Hypothalamus (tissue), 51 donors: ENCODE results near the gene TUBGCP5.

Experiments
- DNase-seq, 51 donors: peaks; one replicate each; lab custom pipeline; 2025; lab: John Stamatoyannopoulos, UW

The TUBGCP5 gene

DNA sequence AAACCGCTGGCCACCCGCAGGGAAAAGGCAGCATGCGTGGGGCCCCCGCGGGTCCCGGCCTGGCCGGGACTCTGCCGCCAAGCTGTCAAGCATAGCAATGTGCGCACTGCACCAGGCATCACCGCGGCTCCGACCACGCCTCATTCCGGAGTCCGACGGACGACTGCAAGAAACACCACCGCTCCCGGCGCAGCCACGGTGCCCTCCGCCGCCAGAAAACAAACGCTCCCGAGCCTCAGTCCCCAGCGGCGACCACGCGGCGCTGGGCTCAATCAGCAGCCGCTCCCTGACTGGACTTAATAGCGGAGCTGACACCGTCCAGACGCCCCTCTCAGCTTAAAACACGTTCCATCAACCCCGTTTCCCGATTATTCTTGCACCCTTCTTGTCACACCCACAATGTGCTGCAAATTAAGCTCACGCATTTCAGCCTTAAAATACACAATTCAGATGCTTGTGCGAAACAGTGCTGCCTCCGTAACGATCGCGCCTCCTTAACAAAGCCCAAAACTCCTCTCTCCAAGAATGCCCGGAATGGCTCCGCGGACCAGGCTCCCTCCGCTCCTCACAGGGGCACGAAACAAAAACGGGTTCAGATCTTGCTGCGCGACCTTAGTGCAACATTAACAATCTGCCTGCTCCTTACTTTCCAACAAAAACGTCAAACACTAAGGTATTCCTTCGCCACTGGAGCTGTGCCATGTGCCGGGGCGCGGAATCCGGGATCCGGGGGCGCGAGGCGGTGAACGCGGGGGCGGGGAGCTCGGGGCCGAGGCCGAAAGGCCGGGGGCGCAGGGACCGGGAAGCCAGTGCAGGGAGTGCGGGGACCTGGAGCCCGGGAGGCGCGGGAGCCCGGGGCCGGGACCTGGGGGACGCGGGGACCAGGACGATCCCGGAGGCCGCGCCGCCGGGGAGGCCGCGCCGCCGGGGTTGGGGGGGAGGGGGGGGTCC is 59.9 kb downstream of the TUBGCP5 start:
- peak in 7 of 51 donors; percentile 14 to 50 (median 30) for DNase-seq

- no peak for DNase-seq
Observed at GRCh38 chr15:22978691-22979237, 60.6 kb downstream of the TUBGCP5 start.

DNA sequence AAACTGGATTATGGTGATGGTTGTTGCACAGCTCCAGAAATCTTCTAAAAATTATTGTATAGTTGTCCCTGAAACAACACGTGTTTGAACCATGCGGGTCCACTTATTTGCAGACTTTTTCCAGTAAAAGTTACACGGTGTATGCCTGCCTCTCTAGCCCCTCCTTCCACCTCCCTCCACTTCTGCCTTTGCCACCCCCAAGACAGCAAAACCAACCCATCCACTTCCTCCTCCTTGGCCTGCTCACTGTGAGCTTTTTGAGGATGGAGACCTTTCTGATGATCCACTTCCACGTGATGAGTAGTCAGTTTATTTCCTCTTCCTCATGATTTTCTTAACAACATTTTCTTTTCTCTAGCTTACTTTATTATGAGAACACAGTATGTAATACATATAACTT is 64.6 kb downstream of the TUBGCP5 start:
- no peak for DNase-seq

- DNase-seq, result no peak
Observed at GRCh38 chr15:22973987-22974386, 65.4 kb downstream of the TUBGCP5 start.

GRCh38 chr15:22973286-22973685 is 66.1 kb downstream of the TUBGCP5 start:
- DNase-seq, result no peak

GRCh38 chr15:22969489-22969888 is 69.9 kb downstream of the TUBGCP5 start:
- DNase-seq, result no peak

DNA sequence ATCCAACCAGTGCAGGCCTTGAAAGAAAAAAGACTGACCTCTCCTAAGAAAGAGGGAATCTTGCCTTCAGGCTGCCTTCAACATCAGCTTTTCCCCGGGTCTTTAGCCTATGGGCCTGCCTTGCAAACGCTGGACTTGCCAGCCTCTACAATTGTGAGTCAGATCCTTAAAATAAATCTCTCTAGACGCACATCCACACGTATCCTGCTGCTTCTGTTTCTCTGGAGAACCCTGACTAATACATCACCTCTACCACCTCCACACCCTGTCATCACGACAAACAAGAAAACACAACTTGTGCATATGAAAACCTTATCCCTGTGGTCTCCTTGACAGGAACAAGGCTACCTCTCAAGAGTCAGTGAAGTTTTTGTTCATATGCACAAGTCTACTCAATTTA is 71.0 kb downstream of the TUBGCP5 start:
- no peak for DNase-seq

- no peak for DNase-seq
Observed at GRCh38 chr15:22967084-22967770, 72.1 kb downstream of the TUBGCP5 start.

DNA sequence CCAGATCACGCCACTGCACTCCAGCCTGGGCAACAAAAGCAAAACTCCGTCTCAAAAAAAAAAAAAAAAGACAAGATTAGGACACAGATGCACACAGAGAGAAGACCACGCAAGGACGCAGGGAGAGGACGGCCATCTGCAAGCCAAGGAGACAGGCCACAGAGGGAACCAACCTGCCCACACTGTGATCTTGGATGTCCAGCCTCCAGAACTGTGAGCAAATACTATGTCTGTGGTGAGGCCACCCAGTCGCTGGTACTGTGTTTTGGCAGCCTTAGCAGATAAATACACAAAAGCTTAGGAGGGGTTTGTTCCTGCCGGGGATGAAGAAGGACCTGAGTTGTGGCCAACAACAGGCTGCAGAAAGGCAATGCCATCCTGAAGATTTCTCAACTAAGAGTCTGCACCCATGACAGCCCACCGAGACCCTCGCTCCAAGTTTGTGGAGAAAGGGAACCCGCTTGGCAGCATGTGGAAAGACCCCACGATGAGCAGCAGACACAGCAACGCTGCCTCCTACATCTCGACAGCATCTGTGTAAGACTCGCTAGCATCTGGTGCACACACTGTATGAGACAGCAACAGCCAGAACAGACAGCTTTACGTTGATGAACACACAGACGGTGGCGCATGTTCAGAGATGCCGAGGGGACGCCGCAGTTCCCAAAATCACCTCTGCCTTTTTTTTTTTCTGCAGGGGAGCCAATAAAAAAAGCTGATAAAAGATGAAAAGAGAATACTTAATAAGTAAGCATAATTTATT is 72.9 kb downstream of the TUBGCP5 start:
- DNase-seq, result no peak

DNA sequence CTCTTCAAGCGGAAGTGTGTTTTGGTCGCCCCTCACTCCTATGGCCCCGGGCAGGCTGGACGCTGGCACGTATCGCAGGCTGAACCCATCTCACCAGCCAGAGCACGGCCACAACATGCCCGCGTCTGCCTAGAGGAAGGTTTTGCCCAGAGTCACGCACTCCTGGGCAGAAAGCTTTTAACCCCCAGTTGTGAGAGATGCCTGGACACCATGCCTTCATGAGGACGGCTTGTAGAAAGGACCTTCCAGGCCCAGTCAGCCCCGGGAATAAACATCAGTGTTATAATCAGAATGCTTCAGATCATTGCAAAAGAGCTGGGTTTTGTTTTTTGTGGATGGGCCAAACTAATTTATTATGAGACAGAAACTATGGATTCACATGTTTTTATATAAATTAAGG is 75.7 kb downstream of the TUBGCP5 start:
- no peak for DNase-seq

DNA sequence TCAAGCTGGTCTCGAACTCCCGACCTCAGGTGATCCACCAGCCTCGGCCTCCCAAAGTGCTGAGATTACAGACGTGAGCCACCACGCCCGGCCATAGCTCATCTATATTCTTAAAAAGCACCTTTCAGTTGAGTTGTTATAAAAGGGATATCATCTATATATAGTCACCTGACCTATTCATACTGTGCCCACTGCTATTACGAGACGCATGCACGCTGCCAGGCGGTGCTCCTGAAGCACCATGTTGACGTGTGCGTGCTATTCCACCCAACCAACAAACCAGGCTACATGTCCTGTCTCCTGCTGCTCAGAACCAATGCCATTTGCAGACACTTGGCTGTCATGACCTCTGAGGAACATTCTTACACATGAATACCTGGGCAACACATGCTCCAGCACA is 76.8 kb downstream of the TUBGCP5 start:
- DNase-seq, result no peak

DNA sequence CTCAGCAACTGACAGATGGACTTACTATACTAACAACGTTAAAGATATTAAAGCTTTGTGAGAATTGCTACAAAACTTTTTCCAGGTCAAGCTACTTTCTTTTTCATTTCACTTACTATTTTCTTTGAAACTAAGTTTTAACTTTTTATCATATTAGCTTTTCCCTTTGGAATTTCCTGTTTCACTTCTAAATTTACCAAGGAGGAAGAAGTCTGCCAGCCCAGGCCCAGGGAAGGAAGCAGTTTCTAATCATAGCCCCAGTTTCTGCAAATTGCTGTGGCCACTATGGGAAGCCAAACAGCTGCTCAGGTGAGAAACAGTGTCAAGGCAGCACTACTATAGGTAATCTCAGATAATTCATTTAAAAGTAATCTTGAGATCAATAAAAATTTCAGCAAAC is 77.6 kb downstream of the TUBGCP5 start:
- no peak for DNase-seq

GRCh38 chr15:22960556-22960955 is 78.8 kb downstream of the TUBGCP5 start:
- no peak for DNase-seq

DNA sequence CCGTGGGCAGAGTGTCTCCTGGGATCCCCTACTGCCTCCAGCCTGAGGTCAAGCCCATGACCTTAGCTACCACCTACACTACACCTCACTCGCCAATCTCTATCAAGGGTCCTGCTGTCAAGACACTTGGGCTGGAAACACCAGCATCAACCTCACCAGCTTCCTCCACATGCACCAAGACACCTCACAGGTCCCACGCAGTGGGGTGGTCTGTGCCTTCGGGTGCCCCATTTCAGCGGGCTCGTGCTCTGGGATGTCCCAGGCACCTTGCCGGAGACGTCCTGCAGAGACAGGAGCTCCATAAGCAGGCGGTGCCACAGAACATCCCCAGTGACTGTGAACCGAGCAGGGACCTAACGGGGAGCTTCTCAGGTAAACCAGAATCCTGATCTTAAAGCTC is 79.2 kb downstream of the TUBGCP5 start:
- DNase-seq, result no peak

GRCh38 chr15:22959321-22960101 is 79.9 kb downstream of the TUBGCP5 start:
- DNase-seq, result no peak

DNA sequence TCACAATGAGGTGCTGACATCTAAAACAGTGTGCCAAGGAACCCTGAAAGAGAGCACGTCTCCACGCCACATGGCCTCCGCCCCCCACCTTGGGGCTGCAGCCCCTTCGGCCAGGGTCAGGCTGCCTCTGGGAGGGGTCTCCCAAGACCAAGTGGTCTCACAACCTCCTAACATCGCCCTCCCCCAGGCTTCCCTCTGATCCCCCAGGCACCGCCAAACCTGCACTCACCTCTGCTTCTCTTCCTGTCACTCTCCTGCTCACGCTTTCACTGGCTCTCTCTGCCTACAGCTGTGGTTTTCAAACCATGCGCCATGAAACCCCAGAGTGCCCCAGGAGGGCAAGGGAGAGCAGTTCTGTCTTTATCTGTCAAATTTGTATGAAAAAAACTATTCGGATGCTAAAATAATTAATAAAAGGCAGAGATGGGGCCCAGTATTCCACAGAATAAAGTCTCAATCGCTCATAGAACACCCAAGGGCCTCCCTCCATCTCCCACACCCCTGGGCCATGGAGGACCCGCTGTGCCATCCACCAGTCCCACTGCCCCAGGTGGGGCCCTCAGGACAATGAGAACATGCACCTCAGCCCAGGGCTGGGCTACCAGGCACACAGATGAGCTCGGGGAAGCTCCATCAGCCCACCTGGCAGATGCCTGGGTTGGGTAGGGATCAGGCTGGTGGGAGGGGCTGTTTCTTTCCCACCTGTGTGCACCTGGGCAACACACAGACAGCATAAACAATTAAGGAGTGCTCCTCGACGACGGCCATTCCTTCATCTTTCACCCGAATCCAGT is 80.7 kb downstream of the TUBGCP5 start:
- no peak for DNase-seq

GRCh38 chr15:22956978-22957260 is 82.5 kb downstream of the TUBGCP5 start:
- peak in 2 of 51 donors; percentile 30 to 62 for DNase-seq

DNA sequence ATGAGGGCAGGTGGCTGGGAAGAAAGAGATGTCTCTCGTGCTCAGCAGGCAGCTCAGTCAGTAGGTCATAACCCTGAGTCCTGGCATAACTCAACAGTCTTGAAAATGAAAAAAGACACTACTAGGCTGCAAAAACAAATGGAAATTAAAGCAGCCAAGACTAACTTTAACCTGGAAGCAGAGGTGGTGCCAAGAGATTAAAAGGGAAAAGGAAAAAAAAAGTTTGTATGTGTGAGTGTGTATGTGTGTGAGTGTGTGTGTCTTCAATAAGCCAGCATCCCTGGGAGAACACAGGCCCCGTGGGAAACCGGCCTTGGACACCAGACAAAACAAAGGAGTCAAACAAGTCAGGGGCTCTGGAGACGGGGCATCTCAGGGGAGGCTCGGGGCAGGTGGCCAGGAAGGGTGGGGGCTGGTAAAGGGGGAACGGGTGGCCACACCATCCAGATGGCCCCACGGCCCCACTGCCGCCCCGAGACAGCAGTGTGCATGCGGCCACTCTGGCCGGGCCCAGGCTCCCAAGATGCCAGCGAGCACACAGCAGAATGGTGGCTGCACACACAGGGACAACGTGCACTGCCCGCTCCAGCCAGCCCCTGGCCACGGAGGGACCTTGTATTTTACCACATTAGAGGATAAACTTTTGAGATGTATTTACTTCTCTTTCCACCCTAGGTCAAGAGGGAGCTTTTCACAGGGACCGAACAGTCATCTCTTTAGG is 83.0 kb downstream of the TUBGCP5 start:
- DNase-seq, result peak in 18 of 51 donors; percentile 15 to 62 (median 38)
